ENCODE data around the gene DAAM2.

The DAAM2 gene

GRCh38 chr6:39786649-39787048 lies 5.5 kb upstream of the DAAM2 start:
- no peaks in the 10 kb centered on the region for H3K9me3 ChIP-seq (ENCODE audit: control insufficient read depth in 2 of 2, low read length in 2 of 2)
- H3K9ac ChIP-seq (ENCODE audit: low read depth in 1 of 2, low read length in 2 of 2): no peak overlapping the region
- H3K4me3 ChIP-seq (ENCODE audit: low read length in 2 of 2): no peak overlapping the region
- peaks cover 3 to 4% of the 10 kb centered on the region in 2 donors for H3K27me3 ChIP-seq (ENCODE audit: control insufficient read depth in 2 of 2, insufficient read depth in 2 of 2, low read length in 2 of 2)
- H3K4me1 ChIP-seq (ENCODE audit: control insufficient read depth in 2 of 2, insufficient read depth in 2 of 2, low read length in 2 of 2): no peaks in the 10 kb centered on the region
- no peak overlapping the region for H3K27ac ChIP-seq (ENCODE audit: low read depth in 2 of 2, low read length in 2 of 2)
- H3K36me3 ChIP-seq (ENCODE audit: control insufficient read depth in 2 of 2, insufficient read depth in 2 of 2, low read length in 2 of 2): no peaks in the 10 kb centered on the region

GRCh38 chr6:39787322-39787721 lies 4.9 kb upstream of the DAAM2 start:
- H3K4me1 ChIP-seq (ENCODE audit: control insufficient read depth in 2 of 2, insufficient read depth in 2 of 2, low read length in 2 of 2): peaks cover 0 to under 1% of the 10 kb centered on the region in 2 donors
- no peak overlapping the region for H3K9ac ChIP-seq (ENCODE audit: low read depth in 1 of 2, low read length in 2 of 2)
- no peaks in the 10 kb centered on the region for H3K36me3 ChIP-seq (ENCODE audit: control insufficient read depth in 2 of 2, insufficient read depth in 2 of 2, low read length in 2 of 2)
- no peak overlapping the region for H3K4me3 ChIP-seq (ENCODE audit: low read length in 2 of 2)
- H3K27ac ChIP-seq (ENCODE audit: low read depth in 2 of 2, low read length in 2 of 2): no peak overlapping the region
- H3K27me3 ChIP-seq (ENCODE audit: control insufficient read depth in 2 of 2, insufficient read depth in 2 of 2, low read length in 2 of 2): peaks cover 4 to 7% of the 10 kb centered on the region in 2 donors
- H3K9me3 ChIP-seq (ENCODE audit: control insufficient read depth in 2 of 2, low read length in 2 of 2): no peaks in the 10 kb centered on the region

GRCh38 chr6:39790772-39791171 lies 1.4 kb upstream of the DAAM2 start:
- no peak overlapping the region for H3K27ac ChIP-seq (ENCODE audit: low read depth in 2 of 2, low read length in 2 of 2)
- H3K27me3 ChIP-seq (ENCODE audit: control insufficient read depth in 2 of 2, insufficient read depth in 2 of 2, low read length in 2 of 2): peaks cover 11 to 15% of the 10 kb centered on the region in 2 donors
- H3K36me3 ChIP-seq (ENCODE audit: control insufficient read depth in 2 of 2, insufficient read depth in 2 of 2, low read length in 2 of 2): no peaks in the 10 kb centered on the region
- no peak overlapping the region for H3K9ac ChIP-seq (ENCODE audit: low read depth in 1 of 2, low read length in 2 of 2)
- H3K4me3 ChIP-seq (ENCODE audit: low read length in 2 of 2): no peak overlapping the region
- H3K4me1 ChIP-seq (ENCODE audit: control insufficient read depth in 2 of 2, insufficient read depth in 2 of 2, low read length in 2 of 2): peaks cover 0 to 3% of the 10 kb centered on the region in 2 donors
- H3K9me3 ChIP-seq (ENCODE audit: control insufficient read depth in 2 of 2, low read length in 2 of 2): no peaks in the 10 kb centered on the region

DNA sequence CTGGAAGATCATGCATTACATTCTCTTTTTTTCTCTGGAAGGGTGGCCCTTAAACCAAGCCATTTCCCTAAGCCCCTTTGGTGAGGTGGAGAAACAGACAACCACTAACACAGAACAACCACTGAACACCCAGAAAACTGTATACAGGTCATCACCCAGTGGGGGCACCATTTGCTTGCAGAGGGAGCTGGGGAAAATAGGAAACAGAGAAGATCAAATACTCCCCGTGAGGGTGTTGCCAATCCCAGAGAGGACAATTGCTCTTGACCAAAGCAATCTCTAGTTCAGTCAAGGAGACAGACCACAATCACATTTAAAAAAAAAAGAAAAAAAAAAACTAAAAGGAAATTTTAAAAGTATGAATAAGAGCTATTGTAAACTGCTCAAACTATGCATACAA lies 865 bp upstream of the DAAM2 start:
- H3K36me3 ChIP-seq (ENCODE audit: control insufficient read depth in 2 of 2, insufficient read depth in 2 of 2, low read length in 2 of 2): no peaks in the 10 kb centered on the region
- H3K4me3 ChIP-seq (ENCODE audit: low read length in 2 of 2): no peak overlapping the region
- H3K9ac ChIP-seq (ENCODE audit: low read depth in 1 of 2, low read length in 2 of 2): no peak overlapping the region
- peaks cover 11 to 15% of the 10 kb centered on the region in 2 donors for H3K27me3 ChIP-seq (ENCODE audit: control insufficient read depth in 2 of 2, insufficient read depth in 2 of 2, low read length in 2 of 2)
- peaks cover 0 to 3% of the 10 kb centered on the region in 2 donors for H3K4me1 ChIP-seq (ENCODE audit: control insufficient read depth in 2 of 2, insufficient read depth in 2 of 2, low read length in 2 of 2)
- no peak overlapping the region for H3K27ac ChIP-seq (ENCODE audit: low read depth in 2 of 2, low read length in 2 of 2)
- H3K9me3 ChIP-seq (ENCODE audit: control insufficient read depth in 2 of 2, low read length in 2 of 2): no peaks in the 10 kb centered on the region

DNA sequence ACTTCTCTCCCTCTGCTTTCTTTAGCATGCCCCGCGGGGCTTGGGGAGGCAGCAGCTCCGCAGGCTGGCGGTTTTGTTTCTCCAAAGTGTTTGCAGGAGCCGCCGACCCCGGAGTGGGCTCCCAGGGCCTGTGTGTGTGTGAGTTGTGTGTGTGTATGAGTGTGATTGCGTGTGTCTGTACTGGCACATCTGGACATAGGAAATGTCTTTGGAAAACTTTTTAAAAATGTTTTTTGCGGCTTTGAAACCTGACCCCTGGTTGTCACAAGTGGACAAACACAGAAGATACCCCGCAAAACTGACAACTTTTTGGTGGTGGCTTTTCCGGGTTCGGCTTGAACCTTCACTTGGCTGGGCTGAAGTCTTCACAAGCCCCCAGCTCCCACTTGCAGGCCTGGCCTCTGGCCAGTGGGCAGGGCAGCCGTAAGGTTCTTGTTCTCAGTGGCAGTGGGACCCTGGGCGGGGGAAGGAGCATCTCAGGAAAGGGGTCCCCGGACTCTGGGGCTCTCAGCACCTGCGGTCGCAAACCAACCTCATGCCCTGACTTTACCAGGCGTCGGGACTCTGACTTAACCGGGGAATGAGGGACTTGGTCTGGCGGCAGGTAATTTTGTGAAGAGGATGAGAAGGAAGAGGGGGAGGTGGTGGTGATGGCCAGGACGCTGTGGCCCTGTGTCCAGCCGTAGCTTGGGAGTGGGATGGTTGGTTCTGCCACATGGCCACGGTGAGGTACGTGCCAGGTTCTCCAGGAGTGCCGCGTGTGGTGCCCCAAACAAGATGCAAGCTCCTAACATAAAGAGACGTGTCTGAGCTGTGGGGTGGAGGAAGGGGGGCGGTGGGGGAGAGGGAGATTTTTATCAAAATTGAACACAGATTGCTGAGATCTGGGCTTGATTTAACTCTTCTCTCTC lies 619 bp downstream of the DAAM2 start:
- H3K4me3 ChIP-seq (ENCODE audit: low read length in 2 of 2): peak overlapping the region; percentile 44 to 62
- no peaks in the 10 kb centered on the region for H3K9me3 ChIP-seq (ENCODE audit: control insufficient read depth in 2 of 2, low read length in 2 of 2)
- no peaks in the 10 kb centered on the region for H3K36me3 ChIP-seq (ENCODE audit: control insufficient read depth in 2 of 2, insufficient read depth in 2 of 2, low read length in 2 of 2)
- peak overlapping the region; percentile 14 to 51 for H3K9ac ChIP-seq (ENCODE audit: low read depth in 1 of 2, low read length in 2 of 2)
- peaks cover 11 to 15% of the 10 kb centered on the region in 2 donors for H3K27me3 ChIP-seq (ENCODE audit: control insufficient read depth in 2 of 2, insufficient read depth in 2 of 2, low read length in 2 of 2)
- peak overlapping the region; percentile 45 to 46 for H3K27ac ChIP-seq (ENCODE audit: low read depth in 2 of 2, low read length in 2 of 2)
- peaks cover 0 to 3% of the 10 kb centered on the region in 2 donors for H3K4me1 ChIP-seq (ENCODE audit: control insufficient read depth in 2 of 2, insufficient read depth in 2 of 2, low read length in 2 of 2)

- Histone ChIP-seq H3K36me3 (ENCODE audit: control insufficient read depth in 2 of 2, insufficient read depth in 2 of 2, low read length in 2 of 2) (no peaks in the 10 kb centered on the region), H3K9me3 (ENCODE audit: control insufficient read depth in 2 of 2, low read length in 2 of 2) (no peaks in the 10 kb centered on the region), H3K9ac (ENCODE audit: low read depth in 1 of 2, low read length in 2 of 2) (peak overlapping the region in 1 of 2 donors; percentile 35), H3K4me1 (ENCODE audit: control insufficient read depth in 2 of 2, insufficient read depth in 2 of 2, low read length in 2 of 2) (peaks cover 0 to 3% of the 10 kb centered on the region in 2 donors), H3K27ac (ENCODE audit: low read depth in 2 of 2, low read length in 2 of 2) (peak overlapping the region; percentile 45 to 46), H3K4me3 (ENCODE audit: low read length in 2 of 2) (peak overlapping the region; percentile 44 to 62), H3K27me3 (ENCODE audit: control insufficient read depth in 2 of 2, insufficient read depth in 2 of 2, low read length in 2 of 2) (peaks cover 11 to 15% of the 10 kb centered on the region in 2 donors)
These were observed 1.3 kb downstream of the DAAM2 start for GRCh38 chr6:39793516-39793915.

DNA sequence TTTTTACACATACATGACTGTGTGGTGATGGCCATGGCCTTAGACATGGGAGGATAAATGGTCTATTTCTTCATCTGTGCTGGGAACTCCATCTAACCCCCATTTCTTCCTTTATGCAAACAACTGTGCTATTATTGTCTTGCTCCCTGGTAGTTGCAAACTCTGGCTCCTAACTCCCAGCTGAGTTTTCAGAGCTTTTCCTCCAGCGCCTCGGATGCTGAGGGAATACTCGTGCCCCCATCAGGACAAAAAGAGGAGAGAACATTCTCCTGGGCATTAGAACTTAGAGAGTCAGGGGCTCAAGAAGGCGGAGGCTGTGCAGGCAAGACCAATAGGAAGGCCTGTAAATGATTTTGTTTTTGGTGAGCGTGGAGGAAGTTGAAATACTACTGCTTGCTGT lies 2.1 kb downstream of the DAAM2 start:
- Histone ChIP-seq H3K9ac (ENCODE audit: low read depth in 1 of 2, low read length in 2 of 2) (no peak overlapping the region), H3K9me3 (ENCODE audit: control insufficient read depth in 2 of 2, low read length in 2 of 2) (no peaks in the 10 kb centered on the region), H3K36me3 (ENCODE audit: control insufficient read depth in 2 of 2, insufficient read depth in 2 of 2, low read length in 2 of 2) (no peaks in the 10 kb centered on the region), H3K27me3 (ENCODE audit: control insufficient read depth in 2 of 2, insufficient read depth in 2 of 2, low read length in 2 of 2) (peaks cover 11 to 15% of the 10 kb centered on the region in 2 donors), H3K4me1 (ENCODE audit: control insufficient read depth in 2 of 2, insufficient read depth in 2 of 2, low read length in 2 of 2) (peaks cover 0 to 3% of the 10 kb centered on the region in 2 donors), H3K4me3 (ENCODE audit: low read length in 2 of 2) (peak overlapping the region in 1 of 2 donors; percentile 62), H3K27ac (ENCODE audit: low read depth in 2 of 2, low read length in 2 of 2) (peak overlapping the region in 1 of 2 donors; percentile 45)

- H3K4me1 ChIP-seq (ENCODE audit: control insufficient read depth in 2 of 2, insufficient read depth in 2 of 2, low read length in 2 of 2): no peaks in the 10 kb centered on the region
- no peak overlapping the region for H3K27ac ChIP-seq (ENCODE audit: low read depth in 2 of 2, low read length in 2 of 2)
- peaks cover 6 to 9% of the 10 kb centered on the region in 2 donors for H3K27me3 ChIP-seq (ENCODE audit: control insufficient read depth in 2 of 2, insufficient read depth in 2 of 2, low read length in 2 of 2)
- H3K4me3 ChIP-seq (ENCODE audit: low read length in 2 of 2): no peak overlapping the region
- no peaks in the 10 kb centered on the region for H3K9me3 ChIP-seq (ENCODE audit: control insufficient read depth in 2 of 2, low read length in 2 of 2)
- H3K36me3 ChIP-seq (ENCODE audit: control insufficient read depth in 2 of 2, insufficient read depth in 2 of 2, low read length in 2 of 2): no peaks in the 10 kb centered on the region
- H3K9ac ChIP-seq (ENCODE audit: low read depth in 1 of 2, low read length in 2 of 2): no peak overlapping the region
These were observed 5.6 kb downstream of the DAAM2 start for GRCh38 chr6:39797751-39798150.

GRCh38 chr6:39800034-39801032 lies 8.2 kb downstream of the DAAM2 start:
- Histone ChIP-seq H3K4me1 (ENCODE audit: control insufficient read depth in 2 of 2, insufficient read depth in 2 of 2, low read length in 2 of 2) (no peaks in the 10 kb centered on the region), H3K4me3 (ENCODE audit: low read length in 2 of 2) (no peak overlapping the region), H3K36me3 (ENCODE audit: control insufficient read depth in 2 of 2, insufficient read depth in 2 of 2, low read length in 2 of 2) (no peaks in the 10 kb centered on the region), H3K27ac (ENCODE audit: low read depth in 2 of 2, low read length in 2 of 2) (no peak overlapping the region), H3K27me3 (ENCODE audit: control insufficient read depth in 2 of 2, insufficient read depth in 2 of 2, low read length in 2 of 2) (no peaks in the 10 kb centered on the region), H3K9me3 (ENCODE audit: control insufficient read depth in 2 of 2, low read length in 2 of 2) (no peaks in the 10 kb centered on the region), H3K9ac (ENCODE audit: low read depth in 1 of 2, low read length in 2 of 2) (no peak overlapping the region)
